Stimulated activated CD4-positive, alpha-beta T cell treated with anti-CD3 and anti-CD28 coated beads, Interleukin-15, amount 100 ng/mL, for 24 hours (primary cell): ENCODE data around the gene SPATA13.

ENCODE experiments used
- DNase-seq: peaks from one replicate; pipeline ENCODE4 v3.0.0-alpha.2; 2020

The SPATA13 gene

GRCh38 chr13:24225930-24226329 is 65.4 kb downstream of the SPATA13 start:
- DNase-seq: no peak

GRCh38 chr13:24226762-24227161 is 66.2 kb downstream of the SPATA13 start:
- no peak for DNase-seq

- peak; percentile 50 for DNase-seq
These were observed 68.4 kb downstream of the SPATA13 start for GRCh38 chr13:24228852-24229458.

GRCh38 chr13:24230428-24231072 is 70.0 kb downstream of the SPATA13 start:
- no peak for DNase-seq

GRCh38 chr13:24231377-24231776 is 70.9 kb downstream of the SPATA13 start:
- DNase-seq: no peak

- DNase-seq: no peak
These were observed 71.5 kb downstream of the SPATA13 start for GRCh38 chr13:24232037-24232436.

- DNase-seq: no peak
These were observed 72.0 kb downstream of the SPATA13 start for GRCh38 chr13:24232474-24232873.

- no peak for DNase-seq
These were observed 72.9 kb downstream of the SPATA13 start for GRCh38 chr13:24233351-24233901.

- DNase-seq: no peak
These were observed 73.8 kb downstream of the SPATA13 start for GRCh38 chr13:24234200-24234915.

- DNase-seq: no peak
These were observed 76.8 kb downstream of the SPATA13 start for GRCh38 chr13:24237356-24237755.

GRCh38 chr13:24241336-24241735 is 80.8 kb downstream of the SPATA13 start:
- DNase-seq: no peak

- no peak for DNase-seq
These were observed 81.6 kb downstream of the SPATA13 start for GRCh38 chr13:24242100-24242499.

- no peak for DNase-seq
These were observed 82.8 kb downstream of the SPATA13 start for GRCh38 chr13:24243302-24243701.

- DNase-seq: no peak
These were observed 84.3 kb downstream of the SPATA13 start for GRCh38 chr13:24244802-24245201.

GRCh38 chr13:24247016-24247415 is 86.5 kb downstream of the SPATA13 start:
- DNase-seq: no peak

GRCh38 chr13:24249624-24250023 is 89.1 kb downstream of the SPATA13 start:
- no peak for DNase-seq

- no peak for DNase-seq
These were observed 90.0 kb downstream of the SPATA13 start for GRCh38 chr13:24250376-24251057.

- DNase-seq: peak; percentile 81
These were observed 91.0 kb downstream of the SPATA13 start for GRCh38 chr13:24251525-24251924.

- DNase-seq: no peak
These were observed 91.6 kb downstream of the SPATA13 start for GRCh38 chr13:24252136-24252535.

- DNase-seq: no peak
These were observed 93.1 kb downstream of the SPATA13 start for GRCh38 chr13:24253520-24254145.

- peak; percentile 69 for DNase-seq
These were observed 93.8 kb downstream of the SPATA13 start for GRCh38 chr13:24254146-24254841.

GRCh38 chr13:24257497-24257896 is 97.0 kb downstream of the SPATA13 start:
- no peak for DNase-seq
